HepG2 (cell line): ENCODE measurements around the gene SLC22A7. TPM values are rescaled to one million over a fixed set of nuclear protein-coding genes. Genes with fewer than 3 reads are reported as not detected.
A peak's percentile ranks its signal among the peaks of the same experiment; 100 is the strongest.

Source experiments
- BRD4 ChIP-seq: sonication (generic); formaldehyde crosslinking; IDR thresholded peaks from 2 replicates; pipeline ENCODE4 v1.4.0; 2020; ENCODE audit warnings: missing genetic modification reagents
- CREM ChIP-seq, 2 experiments: sonication (generic) in 1 of 2; formaldehyde crosslinking in 1 of 2; IDR thresholded peaks; 2 replicates each; pipeline versions ENCODE4 v1.4.0 to v1.6.1; 2016 to 2020; ENCODE audit warnings: antibody characterized with exemption in 1 of 2, mild to moderate bottlenecking in 1 of 2, missing genetic modification reagents in 1 of 2
- DNMT1 ChIP-seq: sonication (generic); formaldehyde crosslinking; IDR thresholded peaks from 2 replicates; pipeline ENCODE4 v1.5.1; 2020; ENCODE audit warnings: mild to moderate bottlenecking, missing genetic modification reagents
- ESRRA ChIP-seq: sonication (generic); formaldehyde crosslinking; IDR thresholded peaks from 2 replicates; pipeline ENCODE4 v1.5.1; 2020; ENCODE audit warnings: mild to moderate bottlenecking, low read depth, missing genetic modification reagents
- FOXJ3 ChIP-seq: sonication (generic); formaldehyde crosslinking; IDR thresholded peaks from 2 replicates; pipeline ENCODE4 v1.4.0; 2020; ENCODE audit warnings: missing genetic modification reagents, mild to moderate bottlenecking, borderline replicate concordance
- HOXA7 ChIP-seq: sonication (generic); formaldehyde crosslinking; IDR thresholded peaks from 2 replicates; pipeline ENCODE4 v1.8.1; 2022; ENCODE audit warnings: mild to moderate bottlenecking, missing genetic modification reagents, moderate library complexity
- KAT7 ChIP-seq: IDR thresholded peaks from 2 replicates; pipeline ENCODE4 v1.6.1; 2018; ENCODE audit warnings: borderline replicate concordance, missing compliant biosample characterization
- MAF1 ChIP-seq: sonication (generic); formaldehyde crosslinking; IDR thresholded peaks from 2 replicates; pipeline ENCODE4 v1.5.0; 2020; ENCODE audit warnings: missing genetic modification reagents, borderline replicate concordance
- MEIS1 ChIP-seq: sonication (generic); formaldehyde crosslinking; IDR thresholded peaks from 2 replicates; pipeline ENCODE4 v1.9.0; 2021; ENCODE audit warnings: mild to moderate bottlenecking, missing genetic modification reagents, moderate library complexity, borderline replicate concordance
- NR0B2 ChIP-seq: sonication (generic); formaldehyde crosslinking; IDR thresholded peaks from 2 replicates; pipeline ENCODE4 v1.4.0; 2020; ENCODE audit warnings: mild to moderate bottlenecking, missing genetic modification reagents
- PPARG ChIP-seq: conservative IDR thresholded peaks from 2 replicates; pipeline ENCODE4 v1.6.1; 2016; ENCODE audit warnings: missing biosample characterization, missing genetic modification reagents
- PRDM4 ChIP-seq: sonication (generic); formaldehyde crosslinking; IDR thresholded peaks from 2 replicates; pipeline ENCODE4 v1.9.0; 2021; ENCODE audit warnings: missing genetic modification reagents, borderline replicate concordance
- PTBP1 ChIP-seq: fragments of 200-400 bp; formaldehyde crosslinking; IDR thresholded peaks from 2 replicates; pipeline ENCODE4 v1.6.1; 2018; ENCODE audit warnings: low read length, low read depth; ENCODE audit not compliant: poor library complexity, severe bottlenecking
- TCF12 ChIP-seq, 2 experiments: fragments of 450-650 bp in 1 of 2; sonication (generic) in 1 of 2; formaldehyde crosslinking in 1 of 2; IDR thresholded peaks; 2 replicates each; pipeline versions ENCODE4 v1.6.1 to v1.8.0; 2017 to 2022; ENCODE audit warnings: antibody characterized with exemption in 1 of 2, mild to moderate bottlenecking in 1 of 2, missing genetic modification reagents in 1 of 2, moderate library complexity in 1 of 2
- TRIM24 ChIP-seq: sonication (generic); formaldehyde crosslinking; IDR thresholded peaks from 2 replicates; pipeline ENCODE4 v1.8.0; 2022; ENCODE audit warnings: mild to moderate bottlenecking, missing genetic modification reagents
- ZBTB42 ChIP-seq: sonication (generic); formaldehyde crosslinking; IDR thresholded peaks from 2 replicates; pipeline ENCODE4 v1.5.0; 2020; ENCODE audit warnings: mild to moderate bottlenecking, missing genetic modification reagents
- ZBTB7B ChIP-seq: sonication (generic); formaldehyde crosslinking; IDR thresholded peaks from 2 replicates; pipeline ENCODE4 v1.4.0; 2020; ENCODE audit warnings: missing genetic modification reagents
- ZIK1 ChIP-seq: sonication (generic); formaldehyde crosslinking; IDR thresholded peaks from 2 replicates; pipeline ENCODE4 v1.5.0; 2020; ENCODE audit warnings: mild to moderate bottlenecking, low read depth, missing genetic modification reagents, borderline replicate concordance
- ZNF263 ChIP-seq: sonication (generic); formaldehyde crosslinking; IDR thresholded peaks from 2 replicates; pipeline ENCODE4 v1.4.0; 2020; ENCODE audit warnings: missing genetic modification reagents
- ZNF30 ChIP-seq: sonication (generic); formaldehyde crosslinking; IDR thresholded peaks from 2 replicates; pipeline ENCODE4 v1.5.0; 2020; ENCODE audit warnings: mild to moderate bottlenecking, missing genetic modification reagents
- ZNF34 ChIP-seq: sonication (generic); formaldehyde crosslinking; IDR thresholded peaks from 2 replicates; pipeline ENCODE4 v1.4.0; 2020; ENCODE audit warnings: mild to moderate bottlenecking, missing genetic modification reagents, borderline replicate concordance
- ZNF354B ChIP-seq: sonication (generic); formaldehyde crosslinking; IDR thresholded peaks from 2 replicates; pipeline ENCODE4 v1.8.0; 2022; ENCODE audit warnings: mild to moderate bottlenecking, missing genetic modification reagents
- ZNF546 ChIP-seq: sonication (generic); formaldehyde crosslinking; conservative IDR thresholded peaks from 2 replicates; pipeline ENCODE4 v1.8.1; 2023; ENCODE audit warnings: mild to moderate bottlenecking, missing genetic modification reagents
- ZNF580 ChIP-seq: IDR thresholded peaks from 2 replicates; pipeline ENCODE4 v1.6.1; 2016; ENCODE audit warnings: low read depth, borderline replicate concordance
- ZNF607 ChIP-seq: sonication (generic); formaldehyde crosslinking; IDR thresholded peaks from 2 replicates; pipeline ENCODE4 v1.5.1; 2020; ENCODE audit warnings: missing genetic modification reagents, mild to moderate bottlenecking, borderline replicate concordance
- ZNF709 ChIP-seq: sonication (generic); formaldehyde crosslinking; IDR thresholded peaks from 2 replicates; pipeline ENCODE4 v1.5.0; 2020; ENCODE audit warnings: mild to moderate bottlenecking, missing genetic modification reagents
- ZSCAN29 ChIP-seq: sonication (generic); formaldehyde crosslinking; conservative IDR thresholded peaks from 2 replicates; pipeline ENCODE4 v1.4.0; 2020; ENCODE audit warnings: mild to moderate bottlenecking, missing genetic modification reagents
- polyA plus RNA-seq, 8 experiments: library from polyadenylated mRNA; depleted of rRNA in 3 of 8; stranded (reverse) in 7 of 8; unstranded in 1 of 8; fragments of >200 nt; fragmentation: Illumina TruSeq in 4 of 8; extraction: Trizol in 4 of 8; gene quantifications; 2 replicates each; pipeline versions ENCODE4 v1.2.1 to v1.2.3, GENCODE V29; 2011 to 2016; ENCODE audit warnings: low read depth in 4 of 8, missing spikeins in 1 of 8, mixed read lengths in 1 of 8; ENCODE audit not compliant: insufficient read depth in 1 of 8
- total RNA-seq, 5 experiments: library from RNA; depleted of rRNA; stranded (reverse); fragments of >200 nt; fragmentation: Illumina TruSeq; extraction: Trizol; gene quantifications; 2 replicates each; pipeline ENCODE4 v1.2.3, GENCODE V29; 2016; ENCODE audit warnings: low read depth in 1 of 5

The SLC22A7 gene
- total and polyA plus RNA-seq, 2 of the 13 experiments (the other 11 are each of a cell fraction or from before 2014, with no cell fraction given): 5.3 to 22.6 TPM

- TF ChIP-seq ZIK1 (CRISPR knock-in tag): no peak
- 0 out of 2 replicates have a peak, but pooled peaks have one; percentile 3 for TF ChIP-seq ZNF546 (CRISPR knock-in tag)
- TF ChIP-seq ZNF30 (CRISPR knock-in tag): no peak
- TF ChIP-seq ZNF580 (CRISPR knock-in tag): no peak
- TF ChIP-seq ZNF354B (CRISPR knock-in tag): no peak
- TF ChIP-seq CREM (IDR thresholded peaks at IDR 0.05): no peak
- no peak for TF ChIP-seq CREM (CRISPR knock-in tag; IDR thresholded peaks at IDR 0.05)
- TF ChIP-seq ZBTB42 (CRISPR knock-in tag): 0 out of 2 replicates have a peak, but pooled peaks have one; percentile 19
- TF ChIP-seq HOXA7 (CRISPR knock-in tag): no peak
- TF ChIP-seq MAF1 (CRISPR knock-in tag): no peak
- TF ChIP-seq ZNF263: no peak
- no peak for TF ChIP-seq BRD4 (CRISPR knock-in tag)
- no peak for TF ChIP-seq ZNF607 (CRISPR knock-in tag)
- TF ChIP-seq ESRRA: no peak
- no peak for TF ChIP-seq ZNF709 (CRISPR knock-in tag)
- no peak for TF ChIP-seq NR0B2 (CRISPR knock-in tag)
- no peak for TF ChIP-seq PTBP1
- no peak for TF ChIP-seq KAT7 (CRISPR knock-in tag)
- no peak for TF ChIP-seq DNMT1
- TF ChIP-seq TRIM24 (CRISPR knock-in tag): no peak
- TF ChIP-seq PRDM4 (CRISPR knock-in tag): no peak
- TF ChIP-seq ZNF34 (CRISPR knock-in tag): no peak
- no peak for TF ChIP-seq FOXJ3
- 0 out of 2 replicates have a peak, but pooled peaks have one; percentile 3 for TF ChIP-seq ZBTB7B (CRISPR knock-in tag)
- no peak for TF ChIP-seq MEIS1 (CRISPR knock-in tag)
- no peak for TF ChIP-seq TCF12 (IDR thresholded peaks at IDR 0.05)
- TF ChIP-seq TCF12 (CRISPR knock-in tag; IDR thresholded peaks at IDR 0.05): no peak
- no peak for TF ChIP-seq PPARG
- TF ChIP-seq ZSCAN29 (CRISPR knock-in tag): no peak
Observed at GRCh38 chr6:43307451-43308100, 9.5 kb downstream of the SLC22A7 start (continued).
